OCI-LY7 (cell line): ENCODE measurements around the gene TEAD2. TPM values are rescaled to one million over a fixed set of nuclear protein-coding genes. Genes with fewer than 3 reads are reported as not detected.
A peak's percentile ranks its signal among the peaks of the same experiment; 100 is the strongest.

Experiments used
- BruUV-seq: library from RNA; stranded (reverse); fragments of 400-500 nt; replicated peaks from 2 replicates; lab custom pipeline; 2021; lab: Mats Ljungman, UMichigan
- CTCF ChIA-PET: fragments of 300-600 bp; sonication (Branson Sonifier 250); formaldehyde crosslinking; loops from one replicate; lab custom pipeline; 2022; ENCODE audit warnings: antibody characterized with exemption; ENCODE audit not compliant: unreplicated experiment; lab: Charles Lee
- POLR2A ChIA-PET: fragments of 300-600 bp; sonication (Branson Sonifier 250); formaldehyde crosslinking; loops from one replicate; lab custom pipeline; 2022; ENCODE audit warnings: antibody characterized with exemption; lab: Charles Lee
- DNase-seq: peaks from one replicate; pipeline ENCODE4 v3.0.0-alpha.2; 2015; ENCODE audit warnings: low spot score
- H2AFZ ChIP-seq: fragments of 200-600 bp; sonication (generic), shearing (Covaris generic); 2 replicates; pipeline ENCODE4 v1.6.1; 2014; ENCODE audit warnings: mild to moderate bottlenecking, antibody characterized with exemption, low read length, moderate library complexity
- H3K27ac ChIP-seq: fragments of 200-600 bp; sonication (generic); 2 replicates; pipeline ENCODE4 v1.5.1; 2014; ENCODE audit warnings: mixed run types, low read depth, mild to moderate bottlenecking, moderate library complexity, low read length, inconsistent platforms; ENCODE audit not compliant: poor library complexity, severe bottlenecking
- H3K36me3 ChIP-seq: fragments of 200-600 bp; sonication (generic); 2 replicates; pipeline ENCODE4 v1.6.1; 2014; ENCODE audit warnings: mild to moderate bottlenecking, antibody characterized with exemption, low read length, moderate library complexity, mixed read lengths; ENCODE audit not compliant: insufficient read depth
- H3K4me1 ChIP-seq: fragments of 200-600 bp; sonication (generic); 2 replicates; pipeline ENCODE4 v1.5.1; 2014; ENCODE audit warnings: mild to moderate bottlenecking, low read length; ENCODE audit not compliant: insufficient read depth, poor library complexity, severe bottlenecking
- H3K4me2 ChIP-seq: fragments of 200-600 bp; sonication (generic); 2 replicates; pipeline ENCODE4 v1.6.1; 2014; ENCODE audit warnings: mild to moderate bottlenecking, low read length
- H3K4me3 ChIP-seq: fragments of 200-600 bp; sonication (generic); 2 replicates; pipeline ENCODE4 v1.5.1; 2014; ENCODE audit warnings: mild to moderate bottlenecking, low read depth, low read length; ENCODE audit not compliant: poor library complexity, severe bottlenecking
- H3K79me2 ChIP-seq: fragments of 200-600 bp; sonication (generic); 2 replicates; pipeline ENCODE4 v1.6.1; 2016; ENCODE audit warnings: low read depth, mild to moderate bottlenecking, low read length, moderate library complexity, mixed read lengths; ENCODE audit not compliant: insufficient read depth
- H3K9me2 ChIP-seq: fragments of 200-600 bp; sonication (generic); 2 replicates; pipeline ENCODE4 v1.6.1; 2016; ENCODE audit warnings: mild to moderate bottlenecking, low read length, mixed read lengths; ENCODE audit not compliant: insufficient read depth
- H3K9me3 ChIP-seq: fragments of 200-600 bp; sonication (generic); 2 replicates; pipeline ENCODE4 v1.6.1; 2014; ENCODE audit warnings: mild to moderate bottlenecking, mixed run types, low read length, mixed read lengths
- H4K20me1 ChIP-seq: fragments of 200-600 bp; sonication (generic); 2 replicates; pipeline ENCODE4 v1.6.1; 2014; ENCODE audit warnings: mild to moderate bottlenecking, antibody characterized with exemption, low read length, moderate library complexity, mixed read lengths; ENCODE audit not compliant: insufficient read depth
- CTCF ChIP-seq: fragments of 200-600 bp; sonication (generic); conservative IDR thresholded peaks from 2 replicates; pipeline ENCODE4 v1.5.1; 2014; ENCODE audit warnings: mild to moderate bottlenecking, antibody characterized with exemption, low read length, moderate library complexity, mixed read lengths
- EZH2phosphoT487 ChIP-seq: fragments of 200-600 bp; sonication (generic); IDR thresholded peaks from 2 replicates; pipeline ENCODE4 v1.6.1; 2018; ENCODE audit warnings: low read depth, borderline replicate concordance, mild to moderate bottlenecking, mixed run types, antibody characterized with exemption, low read length, moderate library complexity, mixed read lengths
- intact Hi-C: fragments of 100-400 bp; cut with micrococcal nuclease; formaldehyde crosslinking; loops from one replicate; pipeline ENCODE4 v1.10.0; 2022; ENCODE audit not compliant: unreplicated experiment
- total RNA-seq, 2 experiments: library from RNA; depleted of rRNA in 1 of 2; stranded (reverse); fragments of >200 nt in 1 of 2; shearing (Covaris generic) in 1 of 2; gene quantifications; 2 replicates each; pipeline ENCODE4 v1.2.3, GENCODE V29; 2014 to 2022

The TEAD2 gene
- total RNA-seq, 2 experiments from 2014 or later: 4.9 to 5.3 TPM

GRCh38 chr19:49389406-49389805 lies 27.2 kb upstream of the TEAD2 start:
- Histone ChIP-seq H3K27ac (peak overlapping the region; percentile 92), H3K79me2 (no peaks in the 10 kb centered on the region), H3K36me3 (no peaks in the 10 kb centered on the region), H4K20me1 (no peaks in the 10 kb centered on the region), H3K4me1 (peaks cover 79% of the 10 kb centered on the region), H3K4me3 (no peak overlapping the region), H3K9me2 (no peaks in the 10 kb centered on the region), H2AFZ (peak overlapping the region; percentile 18; the same call in 1 of the 2 replicates), H3K9me3 (no peaks in the 10 kb centered on the region; the same call in 1 of the 2 replicates), H3K4me2 (peak overlapping the region; percentile 78; the same call in 1 of the 2 replicates)
- POLR2A ChIA-PET: no interaction called here
- BruUV-seq: no TSS peak
- DNase-seq: peak; percentile 24
- CTCF ChIA-PET: no interaction called here
- intact Hi-C loops: no loop called here
- no peak for TF ChIP-seq EZH2phosphoT487
- no peak for TF ChIP-seq CTCF

GRCh38 chr19:49387936-49388372 lies 25.7 kb upstream of the TEAD2 start, which contains the start of gene KASH5:
TSS of gene KASH5 (plus strand) at chr19:49388249. CDS start at chr19:49390884, 2,635 bp downstream.
- Histone ChIP-seq H3K4me2 (peak within 1 kb of the TSS; percentile 78), H3K4me3 (peak within 1 kb of the TSS; percentile 54), H2AFZ (peak within 1 kb of the TSS; percentile 19; the same call in 1 of the 2 replicates), H3K9me2 (no peaks in the 10 kb centered on the region), H3K27ac (peak within 1 kb of the TSS; percentile 92), H4K20me1 (no peaks in the 10 kb centered on the region), H3K36me3 (no peaks in the 10 kb centered on the region), H3K4me1 (peaks cover 65% of the 10 kb centered on the region), H3K9me3 (peaks cover under 1% of the 10 kb centered on the region; the same call in 1 of the 2 replicates), H3K79me2 (no peaks in the 10 kb centered on the region)
- no TSS peak for BruUV-seq
- intact Hi-C loops: no loop called here
- CTCF ChIA-PET: interaction anchor here (0.6 kb wide), 1 partner anchor 16 kb away, joined by 5 read pairs; no protein-coding TSS in a partner anchor
- POLR2A ChIA-PET: interaction anchor here (0.6 to 1.1 kb wide), 4 partner anchors 8 to 57 kb away, joined by 3 to 6 read pairs (median 4); no protein-coding TSS in a partner anchor
- no peak for TF ChIP-seq EZH2phosphoT487
- no peak for TF ChIP-seq CTCF
- DNase-seq: peak; percentile 98

GRCh38 chr19:49383599-49383998 lies 21.4 kb upstream of the TEAD2 start:
- H3K4me3 ChIP-seq: no peak overlapping the region
- no peaks in the 10 kb centered on the region; the same call in 1 of the 2 replicates for H3K36me3 ChIP-seq
- H3K4me1 ChIP-seq: peaks cover 36% of the 10 kb centered on the region
- H3K9me2 ChIP-seq: no peaks in the 10 kb centered on the region
- H2AFZ ChIP-seq: no peak overlapping the region
- CTCF ChIA-PET: no interaction called here
- TF ChIP-seq EZH2phosphoT487 (no peak), CTCF (no peak)
- intact Hi-C loops: no loop called here
- no peak overlapping the region for H3K4me2 ChIP-seq
- H4K20me1 ChIP-seq: no peaks in the 10 kb centered on the region
- no peak for DNase-seq
- no TSS peak for BruUV-seq
- H3K27ac ChIP-seq: no peak overlapping the region
- H3K9me3 ChIP-seq: peaks cover 16% of the 10 kb centered on the region; the same call in 1 of the 2 replicates
- H3K79me2 ChIP-seq: no peaks in the 10 kb centered on the region
- POLR2A ChIA-PET: interaction anchor here (0.7 to 1.1 kb wide), 3 partner anchors 37 to 289 kb away, joined by 4 to 5 read pairs (median 5); no protein-coding TSS in a partner anchor
